ENCODE measurements around the gene CHRNA3. TPM values are rescaled to one million over a fixed set of nuclear protein-coding genes. Genes with fewer than 3 reads are reported as not detected.
A peak's percentile ranks its signal among the peaks of the same experiment; 100 is the strongest.

Gene CHRNA3
- total RNA-seq, 1 donor from 2014 or later: 0.46 TPM

DNA sequence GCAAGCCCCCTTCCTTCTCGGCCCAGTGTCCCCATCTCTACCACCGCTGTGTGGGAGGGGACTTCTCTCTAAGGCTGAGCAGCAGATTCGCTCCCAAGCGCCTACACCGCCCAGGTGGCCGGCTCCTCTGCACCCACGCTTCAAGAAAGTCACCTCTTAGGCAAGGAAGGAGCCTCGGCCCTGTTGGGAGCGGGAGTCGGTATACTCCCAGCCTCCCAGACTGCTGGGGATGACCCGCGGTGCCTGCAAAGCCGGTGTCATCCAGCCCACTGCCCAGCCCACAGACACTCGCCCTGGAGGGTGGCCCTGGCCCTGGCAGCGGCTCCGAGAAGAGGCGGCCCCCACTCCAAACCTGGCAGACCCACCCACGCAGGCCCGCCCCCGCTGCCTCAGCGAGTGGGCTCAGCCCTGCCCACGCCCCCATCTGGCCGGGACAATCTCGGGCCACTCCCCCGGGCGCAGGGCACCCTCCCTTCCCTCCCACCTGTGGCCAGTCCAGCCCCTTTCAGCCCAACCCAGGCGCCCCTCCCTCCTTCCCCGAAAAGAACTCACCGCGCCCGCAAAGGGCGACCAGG lies 19.8 kb upstream of the CHRNA3 start:
- TF ChIP-seq, protein P1, sequence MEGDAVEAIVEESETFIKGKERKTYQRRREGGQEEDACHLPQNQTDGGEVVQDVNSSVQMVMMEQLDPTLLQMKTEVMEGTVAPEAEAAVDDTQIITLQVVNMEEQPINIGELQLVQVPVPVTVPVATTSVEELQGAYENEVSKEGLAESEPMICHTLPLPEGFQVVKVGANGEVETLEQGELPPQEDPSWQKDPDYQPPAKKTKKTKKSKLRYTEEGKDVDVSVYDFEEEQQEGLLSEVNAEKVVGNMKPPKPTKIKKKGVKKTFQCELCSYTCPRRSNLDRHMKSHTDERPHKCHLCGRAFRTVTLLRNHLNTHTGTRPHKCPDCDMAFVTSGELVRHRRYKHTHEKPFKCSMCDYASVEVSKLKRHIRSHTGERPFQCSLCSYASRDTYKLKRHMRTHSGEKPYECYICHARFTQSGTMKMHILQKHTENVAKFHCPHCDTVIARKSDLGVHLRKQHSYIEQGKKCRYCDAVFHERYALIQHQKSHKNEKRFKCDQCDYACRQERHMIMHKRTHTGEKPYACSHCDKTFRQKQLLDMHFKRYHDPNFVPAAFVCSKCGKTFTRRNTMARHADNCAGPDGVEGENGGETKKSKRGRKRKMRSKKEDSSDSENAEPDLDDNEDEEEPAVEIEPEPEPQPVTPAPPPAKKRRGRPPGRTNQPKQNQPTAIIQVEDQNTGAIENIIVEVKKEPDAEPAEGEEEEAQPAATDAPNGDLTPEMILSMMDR (IDR thresholded peaks at IDR 0.05; ENCODE audit: insufficient read depth, low read length, poor library complexity, severe bottlenecking): no peak

DNA sequence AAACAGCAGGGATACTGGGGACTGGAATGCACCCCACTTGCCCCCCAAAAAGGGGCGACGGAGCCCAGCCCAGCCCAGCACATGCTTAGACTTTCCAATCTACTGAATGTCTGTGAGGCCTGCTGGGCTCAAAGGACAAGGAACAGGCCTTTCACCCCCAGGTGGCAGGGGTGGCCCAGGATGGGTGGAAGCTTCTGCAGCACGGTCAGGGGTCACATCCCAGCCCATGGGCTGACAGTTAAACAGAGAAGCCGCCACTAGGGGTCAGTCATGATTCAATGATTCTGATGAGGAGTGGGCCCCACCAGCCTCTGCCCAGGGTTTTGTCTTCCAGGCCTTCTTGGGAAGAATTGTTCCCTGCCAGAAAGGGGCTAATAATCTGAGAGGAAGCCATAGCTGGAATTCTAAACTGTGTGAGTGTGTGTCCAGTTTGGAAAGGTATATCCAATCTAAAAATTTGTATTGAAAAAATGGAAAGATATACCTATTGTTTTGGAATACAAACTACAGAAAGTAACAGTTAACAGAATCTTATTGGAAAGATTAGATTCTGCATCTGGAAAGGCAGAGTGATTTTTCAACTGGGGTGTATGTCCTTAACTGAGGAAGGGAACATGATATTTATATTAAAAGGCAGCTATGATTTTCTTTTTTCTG lies 18.0 kb upstream of the CHRNA3 start:
- Histone ChIP-seq H3K36me3 (ENCODE audit: control insufficient read depth, insufficient read depth, low read length) (no peaks in the 10 kb centered on the region), H3K4me3 (ENCODE audit: low read depth, low read length) (no peak overlapping the region), H3K27me3 (ENCODE audit: control insufficient read depth, insufficient read depth, low read length) (peaks cover 10% of the 10 kb centered on the region)
- TF ChIP-seq, protein P1 (IDR thresholded peaks at IDR 0.05; ENCODE audit: insufficient read depth, low read length, poor library complexity, severe bottlenecking): peak; percentile 73
- DNase-seq (ENCODE audit: low read depth): peak; percentile 16

More for the DNA sequence above, 19.8 kb upstream of the CHRNA3 start:
- Histone ChIP-seq H3K4me3 (ENCODE audit: low read depth, low read length) (peak overlapping the region; percentile 43), H3K27me3 (ENCODE audit: control insufficient read depth, insufficient read depth, low read length) (peaks cover 8% of the 10 kb centered on the region), H3K36me3 (ENCODE audit: control insufficient read depth, insufficient read depth, low read length) (no peaks in the 10 kb centered on the region)
- DNase-seq (ENCODE audit: low read depth): no peak

DNA sequence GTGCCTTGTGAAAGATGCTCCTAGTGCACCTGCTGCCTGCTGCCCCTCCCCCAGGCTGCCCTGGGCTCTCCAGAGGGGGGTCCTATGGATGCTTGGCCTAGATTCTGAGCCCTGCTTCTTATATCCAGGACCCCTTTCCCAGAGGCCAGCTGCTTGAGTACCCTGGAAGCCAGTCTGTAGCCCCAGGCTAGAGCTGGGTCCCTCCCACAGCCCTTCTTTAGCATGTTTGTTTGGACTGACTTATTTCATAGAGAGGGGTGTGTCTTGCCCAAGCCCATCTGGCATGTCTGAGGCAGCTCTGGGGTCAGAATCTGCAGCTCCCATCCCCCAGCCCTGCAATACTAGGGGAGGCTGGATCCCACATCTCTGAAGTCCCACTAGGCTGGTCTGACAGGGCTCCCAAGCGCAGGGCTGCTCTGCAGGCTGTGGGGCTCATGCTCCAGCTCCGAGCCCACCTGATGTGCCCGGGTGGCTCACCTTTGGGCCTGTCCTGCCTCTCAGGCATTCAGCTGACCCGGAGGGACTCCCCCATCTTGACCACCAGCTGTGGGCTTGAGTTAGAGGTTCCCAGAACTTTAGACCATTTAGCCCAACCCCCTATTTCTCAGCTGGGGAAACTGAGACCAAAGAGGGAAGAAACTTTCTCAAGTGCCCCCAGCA lies 17.1 kb upstream of the CHRNA3 start:
- DNase-seq (ENCODE audit: low read depth): no peak
- TF ChIP-seq, protein P1 (IDR thresholded peaks at IDR 0.05; ENCODE audit: insufficient read depth, low read length, poor library complexity, severe bottlenecking): no peak
- Histone ChIP-seq H3K27me3 (ENCODE audit: control insufficient read depth, insufficient read depth, low read length) (peaks cover 10% of the 10 kb centered on the region), H3K36me3 (ENCODE audit: control insufficient read depth, insufficient read depth, low read length) (no peaks in the 10 kb centered on the region), H3K4me3 (ENCODE audit: low read depth, low read length) (no peak overlapping the region)

DNA sequence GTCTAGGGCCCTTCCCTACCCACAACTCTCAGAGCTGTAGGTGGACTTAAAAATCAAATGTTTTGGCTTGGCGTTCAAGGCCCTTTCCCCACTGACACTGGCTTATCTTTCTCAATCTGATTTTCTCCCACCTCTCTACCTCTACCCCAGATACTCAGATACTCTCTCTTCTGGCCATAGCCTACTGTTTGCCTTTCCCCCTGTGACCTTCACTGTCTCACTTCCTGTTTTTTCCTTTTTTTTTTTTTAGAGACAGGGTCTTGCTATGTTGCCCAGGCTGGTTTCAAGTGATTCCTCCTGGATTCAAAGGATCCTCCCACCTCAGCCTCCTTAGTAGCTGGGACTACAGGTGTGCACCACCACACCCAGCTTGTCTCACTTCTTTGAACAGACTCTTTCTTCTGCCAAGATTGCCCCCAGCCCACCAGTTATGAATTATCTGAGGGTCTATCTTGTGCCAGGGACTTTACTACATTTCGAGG lies 15.6 kb upstream of the CHRNA3 start:
- peaks cover 10% of the 10 kb centered on the region for H3K27me3 ChIP-seq (ENCODE audit: control insufficient read depth, insufficient read depth, low read length)
- no peak overlapping the region for H3K4me3 ChIP-seq (ENCODE audit: low read depth, low read length)
- TF ChIP-seq, protein P1 (IDR thresholded peaks at IDR 0.05; ENCODE audit: insufficient read depth, low read length, poor library complexity, severe bottlenecking): no peak
- DNase-seq (ENCODE audit: low read depth): no peak
- no peaks in the 10 kb centered on the region for H3K36me3 ChIP-seq (ENCODE audit: control insufficient read depth, insufficient read depth, low read length)

DNA sequence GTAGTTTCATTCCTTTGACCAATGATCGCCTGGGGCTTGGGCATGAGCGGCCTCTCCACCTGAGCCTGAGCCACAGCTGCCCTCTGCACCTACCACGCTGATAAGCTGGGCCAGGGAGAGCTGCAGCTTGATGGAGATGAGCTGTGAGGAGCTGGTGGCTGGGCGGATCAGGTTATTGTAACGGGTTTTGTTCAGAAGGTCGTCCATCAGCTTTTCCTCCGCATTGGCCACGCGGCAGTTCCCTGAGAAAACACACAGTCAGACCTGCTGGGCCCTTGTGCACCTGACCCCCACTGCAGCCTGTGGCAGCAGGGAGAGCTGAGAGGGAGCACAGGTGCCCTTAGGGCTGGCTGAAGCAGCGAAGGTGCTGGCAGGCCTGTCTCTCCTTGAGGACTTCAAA lies 14.6 kb upstream of the CHRNA3 start:
- no peak for DNase-seq (ENCODE audit: low read depth)
- Histone ChIP-seq H3K27me3 (ENCODE audit: control insufficient read depth, insufficient read depth, low read length) (peaks cover 10% of the 10 kb centered on the region), H3K36me3 (ENCODE audit: control insufficient read depth, insufficient read depth, low read length) (no peaks in the 10 kb centered on the region), H3K4me3 (ENCODE audit: low read depth, low read length) (no peak overlapping the region)
- TF ChIP-seq, protein P1 (IDR thresholded peaks at IDR 0.05; ENCODE audit: insufficient read depth, low read length, poor library complexity, severe bottlenecking): no peak
